PC-3 (cell line): Measurements from ENCODE around the gene VPS9D1.

Experiments used
- EZH2phosphoT487 ChIP-seq: fragments of 300-600 bp; sonication (generic); IDR thresholded peaks from 2 replicates; pipeline ENCODE4 v1.6.1; 2018; ENCODE audit warnings: mild to moderate bottlenecking, antibody characterized with exemption, low read length, borderline replicate concordance
- TF ChIP-seq, protein P1 (sequence below): fragments of 300-600 bp; sonication (generic); conservative IDR thresholded peaks from 2 replicates; pipeline ENCODE4 v1.5.1; 2017; ENCODE audit warnings: antibody characterized with exemption, low read depth, mild to moderate bottlenecking, low read length

DNA sequence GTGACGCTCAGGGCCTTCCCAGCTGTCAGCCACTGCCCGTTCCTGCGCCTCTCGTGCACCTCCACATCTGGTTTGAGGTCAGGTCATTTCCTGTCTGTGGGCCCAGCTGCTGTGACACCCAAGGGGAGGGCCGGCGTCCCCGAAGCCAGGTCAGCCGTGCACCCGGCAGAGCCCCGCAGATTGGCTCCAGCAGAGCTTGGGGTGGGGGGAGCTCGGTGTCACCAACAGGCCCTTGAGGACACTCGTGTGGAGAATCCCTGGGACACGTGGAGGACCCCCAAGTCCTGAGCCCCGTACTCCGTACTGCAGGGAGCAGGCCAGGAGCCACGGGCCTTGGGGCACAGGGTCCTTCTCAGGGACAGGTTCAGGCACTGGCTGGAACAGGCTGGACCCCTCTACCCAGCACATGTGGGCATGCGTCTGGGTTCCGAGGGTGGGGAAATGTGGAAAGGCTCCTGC is 24.0 kb downstream of the VPS9D1 start:
- TF ChIP-seq, protein P1, sequence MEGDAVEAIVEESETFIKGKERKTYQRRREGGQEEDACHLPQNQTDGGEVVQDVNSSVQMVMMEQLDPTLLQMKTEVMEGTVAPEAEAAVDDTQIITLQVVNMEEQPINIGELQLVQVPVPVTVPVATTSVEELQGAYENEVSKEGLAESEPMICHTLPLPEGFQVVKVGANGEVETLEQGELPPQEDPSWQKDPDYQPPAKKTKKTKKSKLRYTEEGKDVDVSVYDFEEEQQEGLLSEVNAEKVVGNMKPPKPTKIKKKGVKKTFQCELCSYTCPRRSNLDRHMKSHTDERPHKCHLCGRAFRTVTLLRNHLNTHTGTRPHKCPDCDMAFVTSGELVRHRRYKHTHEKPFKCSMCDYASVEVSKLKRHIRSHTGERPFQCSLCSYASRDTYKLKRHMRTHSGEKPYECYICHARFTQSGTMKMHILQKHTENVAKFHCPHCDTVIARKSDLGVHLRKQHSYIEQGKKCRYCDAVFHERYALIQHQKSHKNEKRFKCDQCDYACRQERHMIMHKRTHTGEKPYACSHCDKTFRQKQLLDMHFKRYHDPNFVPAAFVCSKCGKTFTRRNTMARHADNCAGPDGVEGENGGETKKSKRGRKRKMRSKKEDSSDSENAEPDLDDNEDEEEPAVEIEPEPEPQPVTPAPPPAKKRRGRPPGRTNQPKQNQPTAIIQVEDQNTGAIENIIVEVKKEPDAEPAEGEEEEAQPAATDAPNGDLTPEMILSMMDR: no peak
- no peak for TF ChIP-seq EZH2phosphoT487
